Heart left ventricle (tissue), 16 donors: ENCODE results near the gene NFIX. TPM values are rescaled to one million over a fixed set of nuclear protein-coding genes. Genes with fewer than 3 reads are reported as not detected.
A peak's percentile ranks its signal among the peaks of the same experiment; 100 is the strongest.
"Not testable (repeated sequence)": the region's sequence is repeated elsewhere in the genome, so short reads cannot be mapped to it uniquely, and the experiment has no call there.

ENCODE experiments used
- ATAC-seq, 4 donors: fragments of 200-7000 bp; cut with Tn5 transposase; one replicate each; pipeline ENCODE4 v1.9.1; 2020 to 2022; ENCODE audit warnings: moderate library complexity in 4 of 4, mild to moderate bottlenecking in 3 of 4, moderate number of reproducible peaks in 1 of 4
- DNase-seq, 5 donors: peaks; one replicate each; pipeline ENCODE4 v3.0.0-alpha.2; 2020
- H3K27ac ChIP-seq, 12 donors: fragments of 200-600 bp; sonication (generic) in 4 of 12; one replicate each; pipeline versions ENCODE4 v1.5.0 to v1.8.0; 2016 to 2022; ENCODE audit warnings: mild to moderate bottlenecking in 2 of 12
- H3K27me3 ChIP-seq, 9 donors: fragments of 200-600 bp; sonication (generic) in 2 of 9; one replicate each; pipeline versions ENCODE4 v1.5.1 to v1.8.0; 2016 to 2022; ENCODE audit warnings: mild to moderate bottlenecking in 3 of 9
- H3K36me3 ChIP-seq, 9 donors: fragments of 200-600 bp; sonication (generic) in 2 of 9; one replicate each; pipeline versions ENCODE4 v1.5.0 to v1.8.0; 2018 to 2022; ENCODE audit warnings: mild to moderate bottlenecking in 2 of 9
- H3K4me1 ChIP-seq, 12 donors: fragments of 200-600 bp; sonication (generic) in 4 of 12; one replicate each; pipeline versions ENCODE4 v1.5.0 to v1.8.0; 2016 to 2022; ENCODE audit warnings: mild to moderate bottlenecking in 3 of 12
- H3K4me3 ChIP-seq, 12 donors: fragments of 200-600 bp; sonication (generic) in 4 of 12; one replicate each; pipeline versions ENCODE4 v1.5.0 to v1.8.0; 2017 to 2022; ENCODE audit warnings: mild to moderate bottlenecking in 9 of 12, moderate library complexity in 4 of 12
- H3K9me3 ChIP-seq, 12 donors: fragments of 200-600 bp; sonication (generic) in 4 of 12; one replicate each; pipeline versions ENCODE4 v1.5.0 to v1.8.0; 2016 to 2022; ENCODE audit warnings: mild to moderate bottlenecking in 1 of 12
- CTCF ChIP-seq, 12 donors: fragments of 200-600 bp; sonication (generic) in 4 of 12; IDR thresholded peaks; one replicate each; pipeline versions ENCODE4 v1.5.0 to v1.8.0; 2018 to 2022; ENCODE audit warnings: antibody characterized with exemption in 12 of 12, mild to moderate bottlenecking in 5 of 12
- POLR2A ChIP-seq, 2 donors: fragments of 450-650 bp; IDR thresholded peaks; one replicate each; pipeline ENCODE4 v1.6.1; 2017; ENCODE audit warnings: antibody characterized with exemption in 2 of 2, mild to moderate bottlenecking in 2 of 2, moderate library complexity in 2 of 2
- WGBS, 4 donors: extraction: QIAGEN DNeasy Blood & Tissue Kit in 2 of 4; methylation state at CpG; one replicate each; pipeline versions ENCODE4 v1.1.5 to v1.1.7; 2013 to 2018; 5-methylcytosine and 5-hydroxymethylcytosine counted together
- intact Hi-C, 10 donors: fragments of 100-400 bp; cut with DNase I; formaldehyde crosslinking; loops; one replicate each; pipeline versions ENCODE4 v1.11.1 to v1.14.2; 2022
- polyA plus RNA-seq, 2 donors: library from polyadenylated mRNA; stranded (reverse); fragments of 200-250 nt; gene quantifications; one replicate each; pipeline ENCODE4 v1.2.3, GENCODE V29; 2013
- total RNA-seq, 9 donors: library from RNA; depleted of rRNA in 2 of 9; stranded (reverse); fragments of >200 nt in 2 of 9; fragmentation: NEBNext Ultra II Directional in 3 of 9; extraction: Animal tissue kit (Norgen Biotek cat#: 25700) in 3 of 9; gene quantifications; one replicate each; pipeline versions ENCODE4 v1.1.0 to v1.2.4, GENCODE V29; 2016 to 2023
- donor health status: ischemic (EF 13 %, LVEDD 7.1; RV severe dilation, severe dysfunction).
- donor health status: healthy with polysubstance abuse.
- donor health status: DM: no; HTN: yes; CAD: no.
- donor health status: DM: no; HTN: no; CAD: no.
- donor health status: ischemic (EF 25% LVEDD 6.9; RV normal size, moderate dysfunction).
- donor health status: ischemic (EF 25% LVEDD 5.7; RV mildly dilated, moderate dysfunction).
- donor health status: healthy.
- donor health status: DM: yes; HTN: yes; CAD: no.
- donor health status: ischemic (EF 35%, LVEDD 5.7; RV mildly dilated, moderate dysfunction).
- donor health status: nonischemic (EF 11% LVEDD 7.7; RV severe dilation, severe dysfunction).
- donor health status: DM: yes; HTN: yes; CAD: no.
- donor health status: PGD.
- donor health status: ischemic (EF 29% LVEDD 5.4; RV normal size, mild dysfunction).
- donor health status: nonischemic (EF 23%, LVEDD 6.1; RV moderate dilation, normal function).

NFIX gene
- total and polyA plus RNA-seq, 11 donors, result 42.1 to 147 (median 107) TPM

GRCh38 chr19:12956446-12957388, 38.6 kb upstream of the NFIX start, which contains the start of gene GADD45GIP1:
GADD45GIP1 (minus strand) TSS chr19:12957223; CDS start chr19:12957212, 11 bp downstream.
- Histone ChIP-seq H3K9me3 (no peaks in the 10 kb centered on the region), H3K4me3 (peak within 1 kb of the TSS; percentile 72 to 97 (median 90)), H3K4me1 (peaks cover 0 to 54% (median 40%) of the 10 kb centered on the region in 12 donors), H3K36me3 (peaks cover 0 to 37% (median 28%) of the 10 kb centered on the region in 9 donors), H3K27me3 (no peaks in the 10 kb centered on the region), H3K27ac (peak within 1 kb of the TSS; percentile 83 to 95 (median 92))
- intact Hi-C loops, result loop anchor here in 1 of 10 donors (10.0 kb wide), 1 partner anchor 62 kb away; the partner anchor contains the start of gene GCDH
- TF ChIP-seq CTCF (IDR thresholded peaks at IDR 0.05) (no peak), POLR2A (IDR thresholded peaks at IDR 0.05) (peak in 1 of 2 donors; percentile 35)
- DNase-seq (peak; percentile 73 to 92 (median 82)), ATAC-seq (peak; percentile 79 to 94 (median 90))
- WGBS, 4 donors, result 4 to 5% (median 4%) methylated on average over 65 to 84 of the region's 84 CpGs

DNA sequence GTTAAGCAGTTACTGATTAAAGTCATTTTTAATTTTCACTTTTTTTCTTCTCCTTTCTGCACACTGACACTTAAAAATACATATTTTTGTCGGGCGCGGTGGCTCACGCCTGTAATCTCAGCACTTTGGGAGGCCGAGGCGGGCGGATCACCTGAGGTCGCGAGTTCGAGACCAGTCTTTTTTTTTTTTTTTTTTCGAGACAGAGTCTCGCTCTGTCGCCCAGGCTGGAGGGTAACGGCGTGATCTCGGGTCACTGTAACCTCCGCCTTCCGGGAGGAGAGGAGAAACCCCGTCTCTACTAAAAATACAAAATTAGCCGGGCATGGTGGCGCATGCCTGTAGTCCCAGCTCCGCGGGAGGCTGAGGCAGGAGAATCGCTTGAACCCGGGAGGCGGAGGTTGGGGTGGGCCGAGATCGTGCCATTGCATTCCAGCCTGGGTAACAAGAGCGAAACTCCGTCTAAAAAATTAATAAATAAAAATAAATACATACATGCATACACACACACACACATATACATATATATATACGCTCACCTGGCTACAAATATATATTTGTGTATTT, 37.8 kb upstream of the NFIX start:
- WGBS, 4 donors, result 28 to 43% (median 31%) methylated on average over 31 of the region's 31 CpGs
- H3K27me3 ChIP-seq, DNase-seq, H3K9me3 ChIP-seq: not testable (repeated sequence)
- peak in 2 of 4 donors; percentile 4 to 8 for ATAC-seq
- peak overlapping the region; percentile 83 to 95 (median 92) for H3K27ac ChIP-seq
- H3K4me3 ChIP-seq, result peak overlapping the region; percentile 72 to 97 (median 90)
- intact Hi-C loops, result loop anchor here in 1 of 10 donors (10.0 kb wide), 1 partner anchor 63 kb away; the partner anchor contains the start of gene GCDH
- peak in 1 of 2 donors; percentile 5 for TF ChIP-seq POLR2A (IDR thresholded peaks at IDR 0.05)
- peaks cover 0 to 46% (median 38%) of the 10 kb centered on the region in 12 donors for H3K4me1 ChIP-seq
- peaks cover 0 to 29% (median 20%) of the 10 kb centered on the region in 9 donors for H3K36me3 ChIP-seq

DNA sequence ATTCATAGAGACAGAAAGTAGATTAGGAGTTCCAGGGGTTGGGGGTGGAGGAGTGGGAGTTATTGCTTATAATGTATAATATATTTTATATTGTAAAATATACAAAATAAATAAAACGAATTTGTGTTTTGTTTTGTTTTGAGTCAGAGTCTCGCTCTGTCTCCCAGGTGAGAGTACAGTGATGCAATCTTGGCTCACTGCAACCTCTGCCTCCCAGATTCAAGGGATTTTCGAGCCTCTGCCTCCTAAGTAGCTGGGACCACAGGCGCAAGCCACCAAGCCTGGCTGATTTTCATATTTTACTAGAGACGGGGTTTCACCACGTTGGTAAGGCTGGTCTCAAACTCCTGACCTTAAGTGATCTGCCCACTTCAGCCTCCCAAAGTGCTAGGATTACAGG, 35.8 kb upstream of the NFIX start:
- Histone ChIP-seq H3K36me3 (peaks cover 0 to 9% (median 2%) of the 10 kb centered on the region in 9 donors), H3K9me3 (no peaks in the 10 kb centered on the region), H3K27me3 (no peaks in the 10 kb centered on the region), H3K4me3 (no peak overlapping the region), H3K27ac (no peak overlapping the region), H3K4me1 (peaks cover 0 to 26% (median 19%) of the 10 kb centered on the region in 12 donors)
- intact Hi-C loops, result loop anchor here in 1 of 10 donors (10.0 kb wide), 1 partner anchor 65 kb away; the partner anchor contains the start of gene GCDH
- TF ChIP-seq POLR2A (IDR thresholded peaks at IDR 0.05) (no peak), CTCF (IDR thresholded peaks at IDR 0.05) (no peak)
- ATAC-seq, result no peak
- no peak for DNase-seq
- 74 to 78% (median 76%) methylated on average over 6 of the region's 6 CpGs for WGBS, 4 donors

GRCh38 chr19:12965017-12965811, 30.1 kb upstream of the NFIX start:
- WGBS, 4 donors, result 1 to 2% (median 1%) methylated on average over 17 to 34 of the region's 34 CpGs
- no peaks in the 10 kb centered on the region for H3K36me3 ChIP-seq
- H3K4me1 ChIP-seq, result peaks cover 0 to 14% (median 5%) of the 10 kb centered on the region in 12 donors
- TF ChIP-seq POLR2A (IDR thresholded peaks at IDR 0.05) (peak in 1 of 2 donors; percentile 41), CTCF (IDR thresholded peaks at IDR 0.05) (peak; percentile 76 to 96 (median 89))
- peak overlapping the region in 10 of 12 donors; percentile 6 to 73 (median 55) for H3K27ac ChIP-seq
- H3K9me3 ChIP-seq, result no peaks in the 10 kb centered on the region
- peak overlapping the region in 11 of 12 donors; percentile 30 to 66 (median 56) for H3K4me3 ChIP-seq
- ATAC-seq (peak; percentile 68 to 91 (median 88)), DNase-seq (peak; percentile 75 to 91 (median 84))
- no peaks in the 10 kb centered on the region for H3K27me3 ChIP-seq
- intact Hi-C loops, result loop anchor here in 5 of 10 donors (2.0 to 10.0 kb wide), 3 partner anchors 78 to 187 kb away; partner anchors contain the start of genes KLF1 (in 5 of the 5), DNASE2 (in 4 of the 5), IER2 (in 1 of the 5) and STX10 (in 1 of the 5)
